ENCODE results near the gene CD300A.

DNA sequence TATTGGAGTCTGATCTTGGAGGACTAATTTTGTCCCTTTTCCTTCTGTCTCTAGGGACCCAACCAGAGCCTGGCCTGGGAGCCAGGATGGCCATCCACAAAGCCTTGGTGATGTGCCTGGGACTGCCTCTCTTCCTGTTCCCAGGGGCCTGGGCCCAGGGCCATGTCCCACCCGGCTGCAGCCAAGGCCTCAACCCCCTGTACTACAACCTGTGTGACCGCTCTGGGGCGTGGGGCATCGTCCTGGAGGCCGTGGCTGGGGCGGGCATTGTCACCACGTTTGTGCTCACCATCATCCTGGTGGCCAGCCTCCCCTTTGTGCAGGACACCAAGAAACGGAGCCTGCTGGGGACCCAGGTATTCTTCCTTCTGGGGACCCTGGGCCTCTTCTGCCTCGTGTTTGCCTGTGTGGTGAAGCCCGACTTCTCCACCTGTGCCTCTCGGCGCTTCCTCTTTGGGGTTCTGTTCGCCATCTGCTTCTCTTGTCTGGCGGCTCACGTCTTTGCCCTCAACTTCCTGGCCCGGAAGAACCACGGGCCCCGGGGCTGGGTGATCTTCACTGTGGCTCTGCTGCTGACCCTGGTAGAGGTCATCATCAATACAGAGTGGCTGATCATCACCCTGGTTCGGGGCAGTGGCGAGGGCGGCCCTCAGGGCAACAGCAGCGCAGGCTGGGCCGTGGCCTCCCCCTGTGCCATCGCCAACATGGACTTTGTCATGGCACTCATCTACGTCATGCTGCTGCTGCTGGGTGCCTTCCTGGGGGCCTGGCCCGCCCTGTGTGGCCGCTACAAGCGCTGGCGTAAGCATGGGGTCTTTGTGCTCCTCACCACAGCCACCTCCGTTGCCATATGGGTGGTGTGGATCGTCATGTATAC lies 26.5 kb upstream of the CD300A start:
- TF ChIP-seq POLR2A (IDR thresholded peaks at IDR 0.05; ENCODE audit: low read length) (no peak), GATA1 (IDR thresholded peaks at IDR 0.05; ENCODE audit: low read depth, low read length) (no peak)

Measured in erythroblast (primary cell).